HCT116 (cell line): ENCODE data around the gene RAI1. TPM values are rescaled to one million over a fixed set of nuclear protein-coding genes. Genes with fewer than 3 reads are reported as not detected.

Experiments
- ATAC-seq: fragments of 200-7000 bp; cut with Tn5 transposase; 2 replicates; pipeline ENCODE4 v1.9.1; 2020; ENCODE audit warnings: mild to moderate bottlenecking, moderate library complexity
- BruUV-seq: library from RNA; stranded (reverse); fragments of 400-500 nt; replicated peaks from 2 replicates; lab custom pipeline; 2021; lab: Mats Ljungman, UMichigan
- CTCF ChIA-PET: fragments of 300-600 bp; sonication (Branson Sonifier 250); formaldehyde crosslinking; loops from one replicate; lab custom pipeline; 2021; ENCODE audit warnings: antibody characterized with exemption; lab: Charles Lee
- POLR2A ChIA-PET: fragments of 300-600, 350-600 bp; sonication (Branson Sonifier 250); formaldehyde crosslinking; loops from one replicate; lab custom pipeline; 2021; ENCODE audit warnings: antibody characterized with exemption; lab: Charles Lee
- RAD21 ChIA-PET, 2 experiments: fragments of 300-600 bp; sonication (Branson Sonifier 250); formaldehyde crosslinking; loops; one replicate each; lab custom pipeline; 2023; ENCODE audit warnings: low total read pairs in 2 of 2; ENCODE audit not compliant: uncharacterized antibody in 2 of 2, unreplicated experiment in 2 of 2, low non-redundant PET in 1 of 2; lab: Charles Lee
- DNase-seq: peaks from one replicate; pipeline ENCODE4 v3.0.0-alpha.2; 2010; ENCODE audit warnings: low read depth, low spot score
- H2AFZ ChIP-seq: fragments of 200-600 bp; shearing (Covaris generic), sonication (generic); 2 replicates; pipeline ENCODE4 v1.6.1; 2017; ENCODE audit warnings: low read depth, mixed run types, mixed read lengths, antibody characterized with exemption, low read length; ENCODE audit not compliant: poor library complexity, severe bottlenecking
- H3K27ac ChIP-seq: 2 replicates; pipeline ENCODE4 v1.5.1; 2012; ENCODE audit warnings: low read depth, low read length
- H3K27me3 ChIP-seq: fragments of 200-600 bp; sonication (generic); 2 replicates; pipeline ENCODE4 v1.6.1; 2016; ENCODE audit warnings: mixed run types, low read length, mixed read lengths; ENCODE audit not compliant: insufficient read depth
- H3K36me3 ChIP-seq, 2 experiments: fragments of 200-500 bp in 1 of 2; fragments of 200-600 bp in 1 of 2; sonication (Bioruptor generic) in 1 of 2; sonication (generic) in 1 of 2; 2 replicates each; pipeline versions ENCODE4 v1.5.1 to v1.6.1; 2014 to 2016; ENCODE audit warnings: low read length in 2 of 2, inconsistent platforms in 1 of 2, mixed read lengths in 1 of 2, mixed run types in 1 of 2; ENCODE audit not compliant: insufficient read depth in 2 of 2, control insufficient read depth in 1 of 2
- H3K4me1 ChIP-seq, 2 experiments: fragments of 200-600 bp in 1 of 2; sonication (generic) in 1 of 2; 2 replicates each; pipeline versions ENCODE4 v1.5.1 to v1.6.1; 2012 to 2017; ENCODE audit warnings: low read length in 2 of 2, inconsistent platforms in 1 of 2, mild to moderate bottlenecking in 1 of 2, mixed read lengths in 1 of 2, mixed run types in 1 of 2, moderate library complexity in 1 of 2; ENCODE audit not compliant: insufficient read depth in 2 of 2, control insufficient read depth in 1 of 2
- H3K4me2 ChIP-seq: fragments of 200-600 bp; sonication (generic); 2 replicates; pipeline ENCODE4 v1.6.1; 2017; ENCODE audit warnings: mixed run types, low read length, mixed read lengths
- H3K4me3 ChIP-seq, 2 experiments: fragments of 200-600 bp in 1 of 2; sonication (generic) in 1 of 2; replicated peaks in 1 of 2; 2 replicates each; pipeline ENCODE4 v1.5.1; 2011 to 2016; ENCODE audit warnings: low read length in 2 of 2, control low read depth in 1 of 2, low read depth in 1 of 2, mild to moderate bottlenecking in 1 of 2, mixed read lengths in 1 of 2, mixed run types in 1 of 2
- H3K79me2 ChIP-seq: fragments of 200-600 bp; sonication (generic); 2 replicates; pipeline ENCODE4 v1.6.1; 2017; ENCODE audit warnings: mild to moderate bottlenecking, mixed run types, low read length, moderate library complexity, mixed read lengths; ENCODE audit not compliant: insufficient read depth
- H3K9ac ChIP-seq: fragments of 200-600 bp; sonication (generic); 2 replicates; pipeline ENCODE4 v1.6.1; 2016; ENCODE audit warnings: low read length, mixed read lengths
- H3K9me2 ChIP-seq: fragments of 200-600 bp; sonication (generic), shearing (Covaris generic); 2 replicates; pipeline ENCODE4 v1.6.1; 2017; ENCODE audit warnings: mixed run types, mild to moderate bottlenecking, moderate library complexity; ENCODE audit not compliant: insufficient read depth
- H3K9me3 ChIP-seq, 2 experiments: fragments of 200-500 bp in 1 of 2; fragments of 200-600 bp in 1 of 2; sonication (Bioruptor generic) in 1 of 2; sonication (generic) in 1 of 2; 2 replicates each; pipeline ENCODE4 v1.6.1; 2014 to 2017; ENCODE audit warnings: low read length in 2 of 2, mixed read lengths in 2 of 2, inconsistent platforms in 1 of 2, low read depth in 1 of 2, mild to moderate bottlenecking in 1 of 2, mixed run types in 1 of 2, moderate library complexity in 1 of 2; ENCODE audit not compliant: control insufficient read depth in 1 of 2, insufficient read depth in 1 of 2
- H4K20me1 ChIP-seq: fragments of 200-600 bp; sonication (generic), shearing (Covaris generic); 2 replicates; pipeline ENCODE4 v1.6.1; 2017; ENCODE audit warnings: mixed run types, mild to moderate bottlenecking, moderate library complexity; ENCODE audit not compliant: insufficient read depth
- ATF3 ChIP-seq: IDR thresholded peaks from 2 replicates; pipeline ENCODE4 v1.6.1; 2012
- CBX3 ChIP-seq: IDR thresholded peaks from 2 replicates; pipeline ENCODE4 v1.6.1; 2012; ENCODE audit warnings: low read depth
- CEBPB ChIP-seq: IDR thresholded peaks from 2 replicates; pipeline ENCODE4 v1.6.1; 2012; ENCODE audit warnings: low read depth
- CTCF ChIP-seq, 3 experiments: fragments of 200-600 bp in 1 of 3; sonication (generic) in 1 of 3; IDR thresholded peaks in 2 of 3; conservative IDR thresholded peaks in 1 of 3; 2 replicates each; pipeline ENCODE4 v1.5.1; 2012 to 2017; ENCODE audit warnings: low read depth in 2 of 3, low read length in 2 of 3, antibody characterized with exemption in 1 of 3, borderline replicate concordance in 1 of 3, control low read depth in 1 of 3, mild to moderate bottlenecking in 1 of 3, mixed read lengths in 1 of 3, mixed run types in 1 of 3, moderate library complexity in 1 of 3; ENCODE audit not compliant: insufficient read depth in 1 of 3
- ELF1 ChIP-seq: IDR thresholded peaks from 2 replicates; pipeline ENCODE4 v1.6.1; 2012; ENCODE audit warnings: low read depth, borderline replicate concordance
- EZH2phosphoT487 ChIP-seq: fragments of 200-600 bp; IDR thresholded peaks from 2 replicates; pipeline ENCODE4 v1.6.1; 2018; ENCODE audit warnings: antibody characterized with exemption, borderline replicate concordance
- POLR2A ChIP-seq: IDR thresholded peaks from 2 replicates; pipeline ENCODE4 v1.7.0; 2011; ENCODE audit warnings: borderline replicate concordance; ENCODE audit not compliant: insufficient read depth, insufficient read length; ENCODE audit errors: extremely low read depth
- POLR2AphosphoS5 ChIP-seq: IDR thresholded peaks from 2 replicates; pipeline ENCODE4 v1.6.1; 2011; ENCODE audit warnings: mild to moderate bottlenecking, low read depth, low read length, moderate library complexity
- RAD21 ChIP-seq: IDR thresholded peaks from 2 replicates; pipeline ENCODE4 v1.6.1; 2012; ENCODE audit warnings: low read depth, mild to moderate bottlenecking
- REST ChIP-seq: IDR thresholded peaks from 2 replicates; pipeline ENCODE4 v1.6.1; 2012; ENCODE audit warnings: low read depth
- SIN3A ChIP-seq: IDR thresholded peaks from 2 replicates; pipeline ENCODE4 v1.6.1; 2012; ENCODE audit warnings: low read depth
- SP1 ChIP-seq: IDR thresholded peaks from 2 replicates; pipeline ENCODE4 v1.6.1; 2012; ENCODE audit warnings: low read depth
- SRF ChIP-seq: IDR thresholded peaks from 2 replicates; pipeline ENCODE4 v1.6.1; 2012; ENCODE audit warnings: low read depth
- TCF7L2 ChIP-seq: IDR thresholded peaks from 2 replicates; pipeline ENCODE4 v1.7.0; 2011; ENCODE audit warnings: borderline replicate concordance, inconsistent platforms; ENCODE audit not compliant: insufficient read depth, insufficient read length; ENCODE audit errors: extremely low read depth
- ZBTB33 ChIP-seq: IDR thresholded peaks from 2 replicates; pipeline ENCODE4 v1.6.1; 2011; ENCODE audit warnings: mild to moderate bottlenecking, low read length, moderate library complexity; ENCODE audit not compliant: insufficient replicate concordance; ENCODE audit errors: extremely low read depth
- ZFX ChIP-seq: fragments of 450-650 bp; IDR thresholded peaks from 2 replicates; pipeline ENCODE4 v1.6.1; 2017
- ZNF274 ChIP-seq: fragments of 200-500 bp; sonication (Bioruptor generic); IDR thresholded peaks from 2 replicates; pipeline ENCODE4 v1.6.1; 2014; ENCODE audit warnings: mild to moderate bottlenecking, low read depth, low read length, inconsistent platforms
- intact Hi-C: fragments of 100-400 bp; cut with micrococcal nuclease; formaldehyde crosslinking; loops from 2 replicates; pipeline ENCODE4 v1.10.0; 2022
- total RNA-seq: library from RNA; stranded (reverse); gene quantifications from one replicate; pipeline ENCODE4 v1.2.1, GENCODE V29; 2021; ENCODE audit not compliant: unreplicated experiment
- TF ChIP-seq, protein P1 (sequence below): IDR thresholded peaks from 2 replicates; pipeline ENCODE4 v1.6.1; 2012

Gene RAI1
- total RNA-seq, 1 experiment from 2014 or later: 38.5 TPM

DNA sequence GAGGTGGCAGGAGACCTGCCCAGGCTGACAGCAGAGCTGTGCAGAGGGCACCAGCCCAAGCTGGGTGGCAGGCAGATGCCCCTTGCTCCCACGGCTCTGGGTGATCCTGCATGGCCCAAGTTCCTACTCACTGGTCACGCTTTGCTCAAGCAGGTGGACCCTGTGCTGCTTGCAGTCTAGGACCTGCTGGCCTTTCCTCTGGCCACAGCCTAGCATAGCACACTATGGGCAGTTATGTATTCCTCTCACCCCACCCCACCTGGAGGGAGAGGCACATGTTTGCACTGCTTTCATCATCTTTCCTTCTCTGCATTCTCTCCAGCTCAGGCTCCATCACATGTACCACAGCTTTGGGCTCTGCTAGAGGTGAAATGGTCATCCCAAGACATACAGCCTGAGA, 175.1 kb downstream of the RAI1 start:
- no peak overlapping the region for H3K4me2 ChIP-seq

More for the DNA sequence above, 175.1 kb downstream of the RAI1 start:
- no peak overlapping the region for H3K27ac ChIP-seq
- DNase-seq: no peak
- no peak overlapping the region for H3K4me3 ChIP-seq
- peaks cover 27 to 34% of the 10 kb centered on the region in 2 experiments; a peak in 3 of 4 replicates for H3K4me1 ChIP-seq
- H3K9me2 ChIP-seq: no peaks in the 10 kb centered on the region
- TF ChIP-seq CTCF (IDR thresholded peaks at IDR 0.05 in 2 of 3, conservative IDR thresholded peaks at IDR 0.05 in 1 of 3; ENCODE audit: borderline replicate concordance in 1 of 3, insufficient read depth in 1 of 3, low read depth in 2 of 3, low read length in 2 of 3): no peak
- no peak for TF ChIP-seq SIN3A
- TF ChIP-seq POLR2A: no peak
- TF ChIP-seq TCF7L2: no peak
- no peak for TF ChIP-seq ATF3
- TF ChIP-seq ELF1: no peak
- TF ChIP-seq ZFX: no peak
- TF ChIP-seq EZH2phosphoT487: no peak
- no peak for TF ChIP-seq SP1
- no peak for TF ChIP-seq REST
- no peak for TF ChIP-seq SRF
- TF ChIP-seq CBX3: no peak
- TF ChIP-seq CEBPB: no peak
- no peak for TF ChIP-seq RAD21
- no peak for TF ChIP-seq POLR2AphosphoS5
- no peak for TF ChIP-seq ZBTB33
- no peak for TF ChIP-seq ZNF274
- TF ChIP-seq, protein P1, sequence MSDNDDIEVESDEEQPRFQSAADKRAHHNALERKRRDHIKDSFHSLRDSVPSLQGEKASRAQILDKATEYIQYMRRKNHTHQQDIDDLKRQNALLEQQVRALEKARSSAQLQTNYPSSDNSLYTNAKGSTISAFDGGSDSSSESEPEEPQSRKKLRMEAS: no peak
- H3K79me2 ChIP-seq: no peaks in the 10 kb centered on the region
- no peak overlapping the region for H3K9ac ChIP-seq
- CTCF ChIA-PET: no interaction called here
- RAD21 ChIA-PET: no interaction called here
- POLR2A ChIA-PET: interaction anchor here (0.8 to 2.3 kb wide), 2 partner anchors 17 to 20 kb away, joined by 3 to 6 read pairs; no protein-coding TSS in a partner anchor
- H3K9me3 ChIP-seq: no peaks in the 10 kb centered on the region
- H3K36me3 ChIP-seq: no peaks in the 10 kb centered on the region
- H2AFZ ChIP-seq: no peak overlapping the region
- intact Hi-C loops: no loop called here
- H3K27me3 ChIP-seq: no peaks in the 10 kb centered on the region
- no peak for ATAC-seq
- no TSS peak for BruUV-seq
- H4K20me1 ChIP-seq: no peaks in the 10 kb centered on the region
